Dendritic cell treated with granulocyte-macrophage colony-stimulating factor and Interleukin-4, amounts not matched to agents 40 ng/mL and 50 ng/mL, for 4 days (primary cell): ENCODE data around the gene BNC2.

Experiments
- H3K27ac Mint-ChIP-seq: one replicate; pipeline ENCODE4 v1.8.0; 2022; ENCODE audit warnings: mild to moderate bottlenecking, mixed read lengths
- H3K27me3 Mint-ChIP-seq: one replicate; pipeline ENCODE4 v1.8.0; 2022; ENCODE audit warnings: mild to moderate bottlenecking, mixed read lengths
- H3K36me3 Mint-ChIP-seq: one replicate; pipeline ENCODE4 v1.8.0; 2022; ENCODE audit warnings: low read depth, mixed read lengths
- H3K4me1 Mint-ChIP-seq: one replicate; pipeline ENCODE4 v1.8.0; 2022; ENCODE audit warnings: low read depth, mixed read lengths
- H3K4me3 Mint-ChIP-seq: one replicate; pipeline ENCODE4 v1.8.0; 2022; ENCODE audit warnings: mild to moderate bottlenecking, moderate library complexity, mixed read lengths
- H3K9me3 Mint-ChIP-seq: one replicate; pipeline ENCODE4 v1.8.0; 2022; ENCODE audit warnings: mixed read lengths
- intact Hi-C: fragments of 100-400 bp; cut with micrococcal nuclease; formaldehyde crosslinking; loops from one replicate; pipeline ENCODE4 v1.15.0; 2022

BNC2 gene

GRCh38 chr9:16633794-16634193 lies 236.7 kb downstream of the BNC2 start:
- H3K36me3 Mint-ChIP-seq, result no peaks in the 10 kb centered on the region
- H3K27ac Mint-ChIP-seq, result no peak overlapping the region
- intact Hi-C loops, result no loop called here
- H3K27me3 Mint-ChIP-seq, result no peaks in the 10 kb centered on the region
- no peaks in the 10 kb centered on the region for H3K9me3 Mint-ChIP-seq
- no peak overlapping the region for H3K4me3 Mint-ChIP-seq
- H3K4me1 Mint-ChIP-seq, result no peaks in the 10 kb centered on the region

- intact Hi-C loops, result no loop called here
- H3K27ac Mint-ChIP-seq, result no peak overlapping the region
- H3K4me1 Mint-ChIP-seq, result no peaks in the 10 kb centered on the region
- no peaks in the 10 kb centered on the region for H3K27me3 Mint-ChIP-seq
- H3K9me3 Mint-ChIP-seq, result no peaks in the 10 kb centered on the region
- H3K4me3 Mint-ChIP-seq, result no peak overlapping the region
- H3K36me3 Mint-ChIP-seq, result no peaks in the 10 kb centered on the region
Measured at GRCh38 chr9:16628413-16628812, 242.1 kb downstream of the BNC2 start.

DNA sequence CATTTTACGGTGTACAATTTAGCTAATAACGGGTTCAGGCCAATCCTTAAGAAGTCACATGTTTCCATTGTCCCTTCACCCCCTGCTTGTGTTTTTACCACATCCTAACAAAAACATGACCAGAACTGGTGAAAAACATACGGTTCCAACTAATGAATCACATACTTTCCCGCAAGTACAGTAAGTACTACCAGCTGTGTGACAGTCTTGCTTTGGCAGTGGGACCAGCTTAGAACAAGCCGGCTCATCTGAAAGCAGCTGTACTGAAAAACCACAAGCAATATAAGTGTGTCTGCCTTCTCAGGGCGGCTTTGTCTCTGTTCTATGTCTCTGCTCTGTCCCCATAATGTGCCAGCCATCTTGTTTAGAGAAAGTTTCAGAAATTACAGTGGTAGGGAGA lies 242.5 kb downstream of the BNC2 start:
- H3K4me3 Mint-ChIP-seq, result no peak overlapping the region
- intact Hi-C loops, result no loop called here
- H3K4me1 Mint-ChIP-seq, result no peaks in the 10 kb centered on the region
- no peaks in the 10 kb centered on the region for H3K36me3 Mint-ChIP-seq
- H3K27ac Mint-ChIP-seq, result no peak overlapping the region
- H3K27me3 Mint-ChIP-seq, result no peaks in the 10 kb centered on the region
- H3K9me3 Mint-ChIP-seq, result no peaks in the 10 kb centered on the region

DNA sequence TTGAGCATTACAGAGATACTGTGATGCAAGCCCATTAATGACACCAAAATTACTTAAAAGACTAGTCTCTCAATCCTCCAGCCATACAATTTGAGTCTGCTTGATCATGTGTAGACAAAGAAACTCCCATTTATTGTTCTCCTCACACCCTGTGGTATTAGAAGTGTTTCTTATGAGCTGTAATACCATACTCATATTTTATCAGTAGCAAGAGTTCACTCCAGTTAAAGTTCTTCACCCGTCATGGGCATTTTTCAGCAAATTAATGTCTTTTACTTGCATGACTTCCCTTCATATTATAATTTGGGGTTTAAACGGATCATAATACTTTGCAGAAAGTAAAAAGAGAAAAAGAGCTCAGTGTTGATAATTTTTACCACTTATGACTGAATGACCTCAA lies 242.9 kb downstream of the BNC2 start:
- no peaks in the 10 kb centered on the region for H3K4me1 Mint-ChIP-seq
- H3K36me3 Mint-ChIP-seq, result no peaks in the 10 kb centered on the region
- no peaks in the 10 kb centered on the region for H3K27me3 Mint-ChIP-seq
- H3K27ac Mint-ChIP-seq, result no peak overlapping the region
- no peaks in the 10 kb centered on the region for H3K9me3 Mint-ChIP-seq
- H3K4me3 Mint-ChIP-seq, result no peak overlapping the region
- intact Hi-C loops, result no loop called here

DNA sequence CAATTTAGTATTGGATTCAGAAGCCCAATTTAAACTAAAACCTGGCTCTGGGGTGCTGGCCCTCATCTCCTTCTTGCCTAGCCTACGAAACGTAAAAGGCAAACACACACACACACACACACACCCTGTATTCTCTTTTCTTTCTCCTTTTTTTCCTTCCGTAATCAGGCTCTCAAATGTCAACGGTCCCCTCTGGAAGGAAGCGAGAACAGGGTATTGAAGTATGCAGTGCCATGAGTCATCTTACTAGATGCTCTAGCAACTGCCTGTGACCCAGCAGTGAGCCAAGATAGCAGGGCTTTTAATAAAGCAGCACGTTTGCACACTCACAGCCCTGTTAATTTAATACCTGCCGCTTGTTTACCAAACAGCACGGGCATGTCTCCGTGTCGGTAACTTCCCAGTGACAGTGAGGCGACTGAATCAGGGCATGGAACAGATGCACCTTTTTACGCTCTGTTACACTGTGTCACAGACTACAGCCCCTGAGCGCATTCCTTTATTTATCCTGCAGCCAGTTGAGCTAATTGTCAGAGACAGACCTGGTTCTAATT lies 243.8 kb downstream of the BNC2 start:
- Mint-ChIP-seq H3K9me3 (no peaks in the 10 kb centered on the region), H3K27me3 (no peaks in the 10 kb centered on the region), H3K4me3 (no peak overlapping the region), H3K36me3 (no peaks in the 10 kb centered on the region), H3K27ac (no peak overlapping the region), H3K4me1 (no peaks in the 10 kb centered on the region)
- intact Hi-C loops, result no loop called here

DNA sequence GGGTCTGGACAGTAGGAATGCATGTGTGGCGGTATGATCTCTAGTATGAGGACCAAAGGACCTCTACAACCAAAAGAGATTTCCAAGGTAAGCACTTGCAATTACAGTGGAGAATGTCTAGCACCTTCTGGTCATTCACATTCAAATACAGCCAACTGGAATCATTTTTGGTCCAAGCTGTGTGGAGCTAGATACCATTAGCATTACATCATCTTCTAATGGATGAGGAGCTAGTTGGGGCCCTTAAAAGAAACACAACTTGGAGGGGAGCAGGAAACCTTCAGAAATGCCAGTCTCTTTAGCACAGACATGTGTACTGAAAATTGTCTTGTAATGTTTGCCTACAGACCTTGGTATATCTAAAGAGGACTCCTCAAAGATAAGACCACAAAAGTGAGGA lies 244.7 kb downstream of the BNC2 start:
- Mint-ChIP-seq H3K27me3 (no peaks in the 10 kb centered on the region), H3K36me3 (no peaks in the 10 kb centered on the region), H3K9me3 (no peaks in the 10 kb centered on the region), H3K27ac (no peak overlapping the region), H3K4me1 (no peaks in the 10 kb centered on the region), H3K4me3 (no peak overlapping the region)
- intact Hi-C loops, result no loop called here

DNA sequence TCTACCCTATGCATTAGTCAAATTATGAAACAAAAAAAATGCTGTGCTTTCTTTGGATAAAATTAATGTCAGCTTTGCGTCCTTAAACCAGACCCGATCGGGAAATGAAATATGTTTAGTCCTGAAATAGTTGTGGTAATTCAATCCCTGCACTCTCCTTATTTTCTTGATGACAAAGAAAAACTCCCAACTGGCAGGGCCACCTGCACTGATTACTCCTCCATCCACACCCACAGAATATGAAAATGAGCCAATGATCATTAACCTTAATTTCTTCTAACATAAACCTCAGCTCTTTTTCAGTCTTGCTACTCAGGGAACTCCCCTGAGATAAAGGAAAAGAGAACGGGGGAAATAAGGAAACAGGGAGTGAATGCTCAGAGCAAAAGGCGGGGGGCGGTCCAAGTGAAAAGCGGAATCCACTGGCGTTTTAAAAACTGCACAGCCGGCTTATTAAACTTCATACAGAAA lies 245.3 kb downstream of the BNC2 start:
- Mint-ChIP-seq H3K9me3 (no peaks in the 10 kb centered on the region), H3K36me3 (no peaks in the 10 kb centered on the region), H3K4me1 (no peaks in the 10 kb centered on the region), H3K4me3 (no peak overlapping the region), H3K27ac (no peak overlapping the region), H3K27me3 (no peaks in the 10 kb centered on the region)
- intact Hi-C loops, result no loop called here

DNA sequence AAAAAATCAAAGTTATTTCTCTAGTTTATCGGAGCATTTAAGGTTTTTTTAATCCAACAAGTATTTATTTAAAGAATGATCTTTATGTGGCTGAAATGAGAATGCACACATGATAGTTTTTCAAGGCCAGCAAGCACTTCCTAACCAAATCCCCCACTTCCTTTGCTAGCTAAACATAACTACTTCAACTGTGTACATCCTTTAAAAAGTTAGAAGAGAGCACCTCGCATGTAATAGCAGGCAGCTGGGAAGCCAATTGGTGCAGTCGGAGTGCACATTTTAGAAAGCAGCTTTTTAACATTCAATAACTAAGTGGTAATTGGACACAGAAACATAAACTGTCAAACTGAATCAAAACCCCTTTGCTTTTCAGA lies 245.7 kb downstream of the BNC2 start:
- H3K27me3 Mint-ChIP-seq, result no peaks in the 10 kb centered on the region
- H3K4me1 Mint-ChIP-seq, result no peaks in the 10 kb centered on the region
- intact Hi-C loops, result no loop called here
- H3K27ac Mint-ChIP-seq, result no peak overlapping the region
- H3K9me3 Mint-ChIP-seq, result no peaks in the 10 kb centered on the region
- H3K36me3 Mint-ChIP-seq, result no peaks in the 10 kb centered on the region
- no peak overlapping the region for H3K4me3 Mint-ChIP-seq

DNA sequence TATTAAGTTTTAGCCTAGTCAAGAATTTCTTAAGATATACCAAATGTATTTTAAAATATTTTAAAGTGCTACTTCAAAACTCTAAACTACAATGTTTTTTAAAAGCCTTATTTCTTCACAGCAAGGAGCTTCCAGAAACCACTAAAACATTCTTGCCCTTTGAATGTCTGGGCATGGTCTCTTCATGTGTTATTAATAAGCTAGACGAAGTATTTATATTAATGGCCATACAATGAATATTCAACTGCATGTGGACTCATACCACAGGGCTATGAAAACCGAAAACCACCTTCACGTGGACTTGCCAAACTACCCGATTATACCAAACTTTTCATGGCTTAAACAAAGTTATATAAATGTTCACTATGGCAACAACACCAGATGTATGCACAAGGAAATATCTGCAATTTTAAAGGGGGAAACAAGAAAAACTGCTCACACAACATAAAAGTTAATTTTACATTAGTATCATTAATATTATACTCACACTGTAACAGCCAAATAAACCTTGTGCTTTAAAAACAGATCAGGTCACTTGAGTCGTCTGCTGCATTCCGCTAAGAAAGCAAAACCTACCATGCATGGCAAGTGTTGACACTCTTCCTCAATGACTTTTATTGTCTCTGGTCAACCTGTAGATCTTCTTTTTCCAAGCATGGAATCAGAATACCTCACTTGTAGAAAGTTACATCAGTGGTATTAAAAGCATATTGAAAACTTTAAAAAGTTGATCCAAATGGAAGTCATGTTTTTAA lies 246.3 kb downstream of the BNC2 start:
- Mint-ChIP-seq H3K27me3 (no peaks in the 10 kb centered on the region), H3K9me3 (no peaks in the 10 kb centered on the region), H3K27ac (no peak overlapping the region), H3K36me3 (no peaks in the 10 kb centered on the region), H3K4me1 (no peaks in the 10 kb centered on the region), H3K4me3 (no peak overlapping the region)
- intact Hi-C loops, result no loop called here

DNA sequence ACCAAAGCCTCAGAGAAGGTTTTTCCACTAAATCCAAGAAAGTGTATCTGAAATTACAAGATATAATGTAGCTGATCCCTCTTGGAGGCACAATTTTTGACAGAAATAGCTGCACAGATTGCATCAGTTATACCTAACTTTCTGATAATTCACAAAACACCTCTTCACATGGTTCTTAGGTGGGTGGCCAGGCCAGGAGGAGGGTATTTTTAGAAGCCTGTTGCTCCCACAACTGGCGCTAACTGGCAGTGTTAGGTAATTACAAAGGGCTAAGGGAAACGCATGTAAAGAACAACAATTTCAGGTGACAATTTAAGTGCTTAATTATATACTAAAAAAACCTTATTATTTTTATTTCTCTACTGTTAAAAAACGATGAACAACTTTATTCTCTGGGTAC lies 247.9 kb downstream of the BNC2 start:
- H3K36me3 Mint-ChIP-seq, result no peaks in the 10 kb centered on the region
- H3K27me3 Mint-ChIP-seq, result no peaks in the 10 kb centered on the region
- H3K4me3 Mint-ChIP-seq, result no peak overlapping the region
- no peak overlapping the region for H3K27ac Mint-ChIP-seq
- intact Hi-C loops, result no loop called here
- no peaks in the 10 kb centered on the region for H3K9me3 Mint-ChIP-seq
- H3K4me1 Mint-ChIP-seq, result no peaks in the 10 kb centered on the region

- Mint-ChIP-seq H3K4me1 (no peaks in the 10 kb centered on the region), H3K27me3 (no peaks in the 10 kb centered on the region), H3K9me3 (no peaks in the 10 kb centered on the region), H3K36me3 (no peaks in the 10 kb centered on the region), H3K27ac (no peak overlapping the region), H3K4me3 (no peak overlapping the region)
- intact Hi-C loops, result no loop called here
Measured at GRCh38 chr9:16619914-16620520, 250.5 kb downstream of the BNC2 start.

GRCh38 chr9:16619402-16619801 lies 251.1 kb downstream of the BNC2 start:
- no peaks in the 10 kb centered on the region for H3K4me1 Mint-ChIP-seq
- no peaks in the 10 kb centered on the region for H3K36me3 Mint-ChIP-seq
- intact Hi-C loops, result no loop called here
- H3K27ac Mint-ChIP-seq, result no peak overlapping the region
- no peak overlapping the region for H3K4me3 Mint-ChIP-seq
- no peaks in the 10 kb centered on the region for H3K9me3 Mint-ChIP-seq
- H3K27me3 Mint-ChIP-seq, result no peaks in the 10 kb centered on the region

DNA sequence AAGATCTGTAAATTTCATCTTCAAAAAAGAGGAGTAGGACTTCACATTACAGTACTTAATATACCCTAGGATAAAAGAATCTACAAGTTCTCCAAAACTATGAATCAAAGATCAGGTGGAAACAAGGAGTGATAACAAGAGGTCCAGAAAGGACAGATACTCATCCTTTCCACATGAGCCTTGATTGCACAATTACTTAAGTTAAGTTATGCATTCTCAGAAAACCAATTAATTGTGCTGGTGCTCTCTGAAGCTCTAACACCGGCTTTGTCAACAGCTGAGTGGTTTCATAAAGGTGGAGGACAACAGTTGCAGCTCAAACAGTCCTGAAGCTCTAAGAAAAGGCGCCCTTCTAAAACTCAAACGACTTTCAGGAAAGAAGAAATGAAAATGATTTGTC lies 251.9 kb downstream of the BNC2 start:
- Mint-ChIP-seq H3K4me3 (no peak overlapping the region), H3K27ac (no peak overlapping the region), H3K9me3 (no peaks in the 10 kb centered on the region), H3K4me1 (no peaks in the 10 kb centered on the region), H3K36me3 (no peaks in the 10 kb centered on the region), H3K27me3 (no peaks in the 10 kb centered on the region)
- intact Hi-C loops, result no loop called here

GRCh38 chr9:16616686-16617085 lies 253.8 kb downstream of the BNC2 start:
- intact Hi-C loops, result no loop called here
- no peaks in the 10 kb centered on the region for H3K27me3 Mint-ChIP-seq

GRCh38 chr9:16615451-16615850 lies 255.0 kb downstream of the BNC2 start:
- Mint-ChIP-seq H3K4me3 (no peak overlapping the region), H3K36me3 (no peaks in the 10 kb centered on the region), H3K27ac (no peak overlapping the region), H3K4me1 (no peaks in the 10 kb centered on the region), H3K27me3 (no peaks in the 10 kb centered on the region), H3K9me3 (no peaks in the 10 kb centered on the region)
- intact Hi-C loops, result no loop called here

More at GRCh38 chr9:16616686-16617085, 253.8 kb downstream of the BNC2 start:
- Mint-ChIP-seq H3K4me1 (no peaks in the 10 kb centered on the region), H3K36me3 (no peaks in the 10 kb centered on the region), H3K9me3 (no peaks in the 10 kb centered on the region), H3K27ac (no peak overlapping the region), H3K4me3 (no peak overlapping the region)
